RWPE1 (cell line): Measurements from ENCODE around the gene ATP8A2.
"Not testable (repeated sequence)": the region's sequence is repeated elsewhere in the genome, so short reads cannot be mapped to it uniquely, and the experiment has no call there.

Experiments used
- CTCF ChIA-PET: fragments of 350-600 bp; sonication (Branson Sonifier 250); formaldehyde crosslinking; extraction: SDS; loops from one replicate; lab custom pipeline; 2021; lab: Yijun Ruan, JAX
- POLR2A ChIA-PET: fragments of 400-600 bp; formaldehyde crosslinking; extraction: SDS; loops from one replicate; lab custom pipeline; 2020; ENCODE audit warnings: antibody characterized with exemption; ENCODE audit not compliant: low non-redundant PET; lab: Yijun Ruan, JAX
- DNase-seq: peaks from one replicate; pipeline ENCODE4 v3.0.0; 2012; ENCODE audit warnings: low spot score
- H3K27ac ChIP-seq: fragments of 450-650 bp; 2 replicates; pipeline ENCODE4 v1.5.1; 2017
- TF ChIP-seq, protein P1 (sequence below): fragments of 450-650 bp; conservative IDR thresholded peaks from 2 replicates; pipeline ENCODE4 v1.5.1; 2017; ENCODE audit warnings: low read depth, mild to moderate bottlenecking

ATP8A2 gene

DNA sequence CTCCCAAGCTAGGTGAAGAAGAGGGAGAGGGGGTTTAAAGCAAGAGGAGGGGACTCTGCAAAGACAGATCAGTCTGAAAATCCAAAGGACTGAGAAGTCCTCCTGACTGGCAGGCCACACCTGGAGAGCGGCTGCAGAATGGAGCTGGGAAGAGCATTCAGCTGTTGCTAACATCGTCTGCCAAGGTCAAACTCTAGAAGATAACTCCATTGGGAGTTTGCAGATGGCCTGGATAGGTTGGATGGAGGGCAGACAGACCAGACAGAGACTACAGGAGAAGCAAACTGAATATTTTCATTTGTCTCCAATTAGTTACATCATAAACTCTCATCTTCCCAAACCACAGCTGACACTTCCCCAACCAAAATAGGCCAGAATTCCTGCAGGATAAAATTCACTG, 699.9 kb downstream of the ATP8A2 start:
- no peak for DNase-seq
- ChIA-PET POLR2A (no interaction called here), CTCF (interaction anchor here (0.6 to 0.7 kb wide), 4 partner anchors 14 to 415 kb away, joined by 3 to 4 read pairs (median 4); no protein-coding TSS in a partner anchor)
- H3K27ac ChIP-seq = no peak overlapping the region
- TF ChIP-seq, protein P1, sequence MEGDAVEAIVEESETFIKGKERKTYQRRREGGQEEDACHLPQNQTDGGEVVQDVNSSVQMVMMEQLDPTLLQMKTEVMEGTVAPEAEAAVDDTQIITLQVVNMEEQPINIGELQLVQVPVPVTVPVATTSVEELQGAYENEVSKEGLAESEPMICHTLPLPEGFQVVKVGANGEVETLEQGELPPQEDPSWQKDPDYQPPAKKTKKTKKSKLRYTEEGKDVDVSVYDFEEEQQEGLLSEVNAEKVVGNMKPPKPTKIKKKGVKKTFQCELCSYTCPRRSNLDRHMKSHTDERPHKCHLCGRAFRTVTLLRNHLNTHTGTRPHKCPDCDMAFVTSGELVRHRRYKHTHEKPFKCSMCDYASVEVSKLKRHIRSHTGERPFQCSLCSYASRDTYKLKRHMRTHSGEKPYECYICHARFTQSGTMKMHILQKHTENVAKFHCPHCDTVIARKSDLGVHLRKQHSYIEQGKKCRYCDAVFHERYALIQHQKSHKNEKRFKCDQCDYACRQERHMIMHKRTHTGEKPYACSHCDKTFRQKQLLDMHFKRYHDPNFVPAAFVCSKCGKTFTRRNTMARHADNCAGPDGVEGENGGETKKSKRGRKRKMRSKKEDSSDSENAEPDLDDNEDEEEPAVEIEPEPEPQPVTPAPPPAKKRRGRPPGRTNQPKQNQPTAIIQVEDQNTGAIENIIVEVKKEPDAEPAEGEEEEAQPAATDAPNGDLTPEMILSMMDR = no peak

DNA sequence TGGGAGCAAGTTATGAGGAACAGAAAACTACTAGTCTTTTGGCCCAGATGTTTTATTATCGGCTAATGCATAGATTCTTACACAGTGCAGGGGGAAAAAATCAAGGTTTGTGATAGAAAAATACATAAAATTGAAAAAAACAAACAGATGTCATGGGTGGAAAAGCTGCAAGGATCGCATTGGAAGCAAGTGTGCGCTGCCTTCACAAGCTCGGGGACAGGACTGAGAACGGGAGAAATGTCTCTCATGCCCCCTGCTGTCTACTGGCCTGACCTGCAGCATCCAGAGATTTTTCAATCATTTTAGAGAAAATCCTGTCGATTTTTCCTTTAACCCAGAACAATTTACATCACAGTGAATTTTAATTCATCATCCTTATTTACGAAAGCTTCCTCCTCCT, 700.6 kb downstream of the ATP8A2 start:
- TF ChIP-seq, protein P1 = peak; percentile 72
- CTCF ChIA-PET, DNase-seq, H3K27ac ChIP-seq, POLR2A ChIA-PET: not testable (repeated sequence)

DNA sequence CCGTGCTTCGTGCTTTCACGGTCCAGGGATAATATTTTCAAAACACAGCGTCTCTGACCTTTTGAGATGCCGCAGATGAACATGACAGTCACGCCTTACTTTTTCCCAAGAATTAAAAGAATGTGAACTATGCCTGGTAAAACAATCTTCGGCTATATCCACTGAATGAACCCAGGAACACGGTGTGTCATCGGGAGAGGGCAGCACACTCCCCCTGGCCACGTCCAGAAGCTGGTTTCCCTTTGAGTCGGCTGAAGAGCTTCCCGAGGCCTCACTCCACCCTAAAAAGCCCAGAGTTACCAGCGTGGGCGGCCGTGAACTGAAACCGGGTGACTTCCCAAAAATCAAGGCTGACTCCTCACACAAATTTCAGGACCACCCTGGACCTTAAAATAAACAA, 702.9 kb downstream of the ATP8A2 start:
- ChIA-PET POLR2A (no interaction called here), CTCF (interaction anchor here (0.6 kb wide), 1 partner anchor 503 kb away, joined by 3 read pairs; no protein-coding TSS in a partner anchor)
- DNase-seq = no peak
- no peak overlapping the region for H3K27ac ChIP-seq
- TF ChIP-seq, protein P1 = no peak
